Fibroblast of lung (primary cell): Measurements from ENCODE around the gene SSH2. TPM values are rescaled to one million over a fixed set of nuclear protein-coding genes. Genes with fewer than 3 reads are reported as not detected.

Source experiments
- DNase-seq, 2 donors: peaks; one replicate each; pipeline versions ENCODE4 v3.0.0 to v3.0.0-alpha.2; 2010; ENCODE audit warnings: low read depth in 2 of 2
- H2AFZ ChIP-seq: 2 replicates; pipeline ENCODE4 v1.5.1; 2012; ENCODE audit warnings: low read length, control low read depth, inconsistent platforms
- H3K27ac ChIP-seq: 2 replicates; pipeline ENCODE4 v1.5.1; 2011; ENCODE audit warnings: low read length, control low read depth; ENCODE audit not compliant: insufficient read depth
- H3K27me3 ChIP-seq: 2 replicates; pipeline ENCODE4 v1.5.1; 2011; ENCODE audit warnings: mild to moderate bottlenecking, low read length; ENCODE audit not compliant: control insufficient read depth, insufficient read depth
- H3K36me3 ChIP-seq: 2 replicates; pipeline ENCODE4 v1.5.1; 2011; ENCODE audit warnings: low read length; ENCODE audit not compliant: control insufficient read depth, insufficient read depth
- H3K4me1 ChIP-seq: 2 replicates; pipeline ENCODE4 v1.5.1; 2011; ENCODE audit warnings: low read length; ENCODE audit not compliant: control insufficient read depth, insufficient read depth; ENCODE audit errors: extremely low read depth
- H3K4me2 ChIP-seq: 2 replicates; pipeline ENCODE4 v1.5.1; 2011; ENCODE audit warnings: low read length, control low read depth; ENCODE audit not compliant: insufficient read depth; ENCODE audit errors: extremely low read depth
- H3K4me3 ChIP-seq, 4 experiments: fragments of 200-600 bp in 1 of 4; sonication (generic) in 1 of 4; replicated peaks in 1 of 4; 2 replicates each; pipeline ENCODE4 v1.5.1; 2011 to 2016; ENCODE audit warnings: low read length in 4 of 4, low read depth in 3 of 4, mild to moderate bottlenecking in 3 of 4, control low read depth in 2 of 4, inconsistent platforms in 1 of 4, mixed read lengths in 1 of 4; ENCODE audit not compliant: insufficient read depth in 1 of 4; ENCODE audit errors: control extremely low read depth in 1 of 4
- H3K79me2 ChIP-seq: 2 replicates; pipeline ENCODE4 v1.5.1; 2012; ENCODE audit warnings: mild to moderate bottlenecking, low read length, inconsistent platforms; ENCODE audit not compliant: control insufficient read depth, insufficient read depth
- H3K9ac ChIP-seq: 2 replicates; pipeline ENCODE4 v1.5.1; 2011; ENCODE audit warnings: mild to moderate bottlenecking, low read length, control low read depth; ENCODE audit not compliant: insufficient read depth
- H3K9me3 ChIP-seq: 2 replicates; pipeline ENCODE4 v1.5.1; 2012; ENCODE audit warnings: low read depth, low read length; ENCODE audit not compliant: control insufficient read depth, insufficient read depth
- H4K20me1 ChIP-seq: 2 replicates; pipeline ENCODE4 v1.5.1; 2011; ENCODE audit warnings: low read length; ENCODE audit not compliant: control insufficient read depth, insufficient read depth; ENCODE audit errors: extremely low read depth
- EZH2 ChIP-seq: IDR thresholded peaks from 2 replicates; pipeline ENCODE4 v1.5.1; 2012; ENCODE audit warnings: low read length, control low read depth, mild to moderate bottlenecking; ENCODE audit errors: missing control alignments
- polyA plus RNA-seq, 2 donors: library from polyadenylated mRNA; depleted of rRNA in 1 of 2; stranded (reverse) in 1 of 2; unstranded in 1 of 2; fragments of >200 nt; gene quantifications; 2 replicates each; pipeline ENCODE4 v1.2.1, GENCODE V29; 2011 to 2012; ENCODE audit warnings: missing spikeins in 1 of 2
- total RNA-seq: library from RNA; depleted of rRNA; stranded (reverse); fragments of >200 nt; gene quantifications from 2 replicates; pipeline ENCODE4 v1.2.1, GENCODE V29; 2014
- TF ChIP-seq, protein P1 (sequence below), 2 donors: IDR thresholded peaks in 1 of 2; conservative IDR thresholded peaks in 1 of 2; 1 replicate in 1 of 2; 2 replicates in 1 of 2; pipeline ENCODE4 v1.5.1; 2011 to 2012; ENCODE audit warnings: low read length in 2 of 2, control low read depth in 1 of 2, inconsistent platforms in 1 of 2, low read depth in 1 of 2, mild to moderate bottlenecking in 1 of 2

The SSH2 gene
- total and polyA plus RNA-seq, 2 donors (not counting 1 experiment from before 2014, with no cell fraction given), result 21.0 to 30.2 TPM

DNA sequence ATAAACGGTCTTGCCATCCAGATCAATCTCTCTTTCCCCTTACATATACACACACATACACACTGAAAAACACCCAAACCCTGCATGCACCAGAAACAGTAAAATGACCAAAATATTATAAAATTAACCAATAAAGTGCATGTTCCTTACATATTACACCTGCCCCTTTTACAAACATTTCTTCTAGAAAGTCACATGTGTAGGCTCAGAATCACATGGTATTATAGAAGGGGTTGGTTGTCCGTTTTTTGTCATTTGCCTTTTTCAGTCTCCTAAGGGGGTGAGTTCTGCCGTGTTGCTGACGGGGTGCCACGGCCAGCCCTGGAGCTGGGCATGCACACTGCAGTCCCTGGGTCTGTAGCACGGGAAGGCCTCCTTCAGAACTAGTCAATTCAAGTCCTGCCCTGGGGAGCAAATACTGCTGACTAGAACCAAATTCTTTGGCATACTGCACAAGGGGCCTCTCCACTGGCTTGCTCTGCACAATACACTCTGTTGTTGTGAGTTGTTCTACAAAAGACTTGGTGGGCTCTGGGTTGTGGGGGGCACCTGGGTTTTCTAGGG, 299.3 kb downstream of the SSH2 start:
- Histone ChIP-seq H3K36me3 (peaks cover 10% of the 10 kb centered on the region), H3K79me2 (no peaks in the 10 kb centered on the region), H3K4me2 (no peak overlapping the region), H4K20me1 (no peaks in the 10 kb centered on the region), H3K9me3 (no peaks in the 10 kb centered on the region), H3K9ac (no peak overlapping the region), H3K27me3 (no peaks in the 10 kb centered on the region), H3K4me3 (no peak overlapping the region), H3K27ac (no peak overlapping the region), H2AFZ (no peak overlapping the region), H3K4me1 (no peaks in the 10 kb centered on the region)
- DNase-seq, result no peak
- TF ChIP-seq EZH2, result no peak
- TF ChIP-seq, protein P1, sequence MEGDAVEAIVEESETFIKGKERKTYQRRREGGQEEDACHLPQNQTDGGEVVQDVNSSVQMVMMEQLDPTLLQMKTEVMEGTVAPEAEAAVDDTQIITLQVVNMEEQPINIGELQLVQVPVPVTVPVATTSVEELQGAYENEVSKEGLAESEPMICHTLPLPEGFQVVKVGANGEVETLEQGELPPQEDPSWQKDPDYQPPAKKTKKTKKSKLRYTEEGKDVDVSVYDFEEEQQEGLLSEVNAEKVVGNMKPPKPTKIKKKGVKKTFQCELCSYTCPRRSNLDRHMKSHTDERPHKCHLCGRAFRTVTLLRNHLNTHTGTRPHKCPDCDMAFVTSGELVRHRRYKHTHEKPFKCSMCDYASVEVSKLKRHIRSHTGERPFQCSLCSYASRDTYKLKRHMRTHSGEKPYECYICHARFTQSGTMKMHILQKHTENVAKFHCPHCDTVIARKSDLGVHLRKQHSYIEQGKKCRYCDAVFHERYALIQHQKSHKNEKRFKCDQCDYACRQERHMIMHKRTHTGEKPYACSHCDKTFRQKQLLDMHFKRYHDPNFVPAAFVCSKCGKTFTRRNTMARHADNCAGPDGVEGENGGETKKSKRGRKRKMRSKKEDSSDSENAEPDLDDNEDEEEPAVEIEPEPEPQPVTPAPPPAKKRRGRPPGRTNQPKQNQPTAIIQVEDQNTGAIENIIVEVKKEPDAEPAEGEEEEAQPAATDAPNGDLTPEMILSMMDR (conservative IDR thresholded peaks at IDR 0.05 in 1 of 2, IDR thresholded peaks at IDR 0.05 in 1 of 2; ENCODE audit: low read depth in 1 of 2, low read length in 2 of 2), result no peak

DNA sequence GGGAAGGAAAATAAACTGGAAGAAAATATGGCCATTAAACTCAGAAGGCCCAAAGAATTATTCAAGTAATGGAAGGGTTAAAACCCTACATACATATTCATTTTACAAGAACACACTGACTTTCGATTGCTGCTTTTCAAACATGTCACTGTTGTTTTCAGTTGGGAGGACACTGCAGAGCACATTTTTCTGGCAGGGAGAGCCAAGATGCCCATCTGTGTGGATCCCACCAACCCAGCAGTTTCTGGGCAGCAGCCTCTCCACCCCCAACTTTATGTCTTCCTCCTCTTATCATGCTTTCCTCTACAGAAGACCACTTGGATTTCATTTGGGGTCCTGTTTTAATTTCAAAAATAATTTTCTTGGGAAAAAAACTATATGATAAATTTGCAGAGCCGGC, 300.2 kb downstream of the SSH2 start:
- Histone ChIP-seq H3K4me1 (peaks cover 7% of the 10 kb centered on the region), H3K9me3 (no peaks in the 10 kb centered on the region)
- TF ChIP-seq, protein P1 (conservative IDR thresholded peaks at IDR 0.05 in 1 of 2, IDR thresholded peaks at IDR 0.05 in 1 of 2; ENCODE audit: low read depth in 1 of 2, low read length in 2 of 2), result no peak
- no peak for TF ChIP-seq EZH2

DNA sequence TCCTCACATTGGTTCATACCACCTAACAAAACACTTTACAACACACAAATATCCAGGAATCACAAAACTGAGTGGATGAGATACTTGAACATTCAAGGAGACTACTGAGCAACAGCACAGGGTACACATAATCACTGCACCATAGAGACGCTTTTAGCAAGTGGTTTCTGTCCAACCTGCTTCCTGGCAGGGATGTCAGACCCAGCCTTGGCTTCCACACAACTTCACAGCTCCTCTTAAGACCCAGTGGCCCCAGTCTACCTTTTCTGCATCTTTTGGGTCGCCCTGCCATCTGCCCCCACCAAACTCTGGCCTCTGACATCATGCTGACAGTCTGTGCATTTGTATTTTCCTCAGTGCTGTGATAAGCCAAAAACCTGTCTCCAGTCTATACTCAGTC, 301.4 kb downstream of the SSH2 start:
- no peaks in the 10 kb centered on the region for H4K20me1 ChIP-seq
- H3K79me2 ChIP-seq, result no peaks in the 10 kb centered on the region
- H3K27me3 ChIP-seq, result no peaks in the 10 kb centered on the region
- no peaks in the 10 kb centered on the region for H3K9me3 ChIP-seq
- no peak overlapping the region for H3K4me3 ChIP-seq
- no peak overlapping the region for H2AFZ ChIP-seq
- no peak overlapping the region for H3K27ac ChIP-seq
- H3K4me2 ChIP-seq, result no peak overlapping the region
- H3K9ac ChIP-seq, result no peak overlapping the region
- TF ChIP-seq, protein P1 (conservative IDR thresholded peaks at IDR 0.05 in 1 of 2, IDR thresholded peaks at IDR 0.05 in 1 of 2; ENCODE audit: low read depth in 1 of 2, low read length in 2 of 2), result no peak
- TF ChIP-seq EZH2, result no peak
- peaks cover 10% of the 10 kb centered on the region for H3K36me3 ChIP-seq
- DNase-seq, result no peak
- peaks cover 7% of the 10 kb centered on the region for H3K4me1 ChIP-seq

More for the DNA sequence above, 300.2 kb downstream of the SSH2 start:
- H3K4me2 ChIP-seq, result no peak overlapping the region
- H3K79me2 ChIP-seq, result no peaks in the 10 kb centered on the region
- H3K9ac ChIP-seq, result no peak overlapping the region
- no peak for DNase-seq
- no peaks in the 10 kb centered on the region for H3K27me3 ChIP-seq
- peaks cover 10% of the 10 kb centered on the region for H3K36me3 ChIP-seq
- no peak overlapping the region for H3K4me3 ChIP-seq
- no peaks in the 10 kb centered on the region for H4K20me1 ChIP-seq
- H3K27ac ChIP-seq, result no peak overlapping the region
- H2AFZ ChIP-seq, result no peak overlapping the region
